ENCODE measurements around the gene SATB1. TPM values are rescaled to one million over a fixed set of nuclear protein-coding genes. Genes with fewer than 3 reads are reported as not detected.

SATB1 gene
- 12.4 and 31.5 TPM in 2 replicates for total RNA-seq

DNA sequence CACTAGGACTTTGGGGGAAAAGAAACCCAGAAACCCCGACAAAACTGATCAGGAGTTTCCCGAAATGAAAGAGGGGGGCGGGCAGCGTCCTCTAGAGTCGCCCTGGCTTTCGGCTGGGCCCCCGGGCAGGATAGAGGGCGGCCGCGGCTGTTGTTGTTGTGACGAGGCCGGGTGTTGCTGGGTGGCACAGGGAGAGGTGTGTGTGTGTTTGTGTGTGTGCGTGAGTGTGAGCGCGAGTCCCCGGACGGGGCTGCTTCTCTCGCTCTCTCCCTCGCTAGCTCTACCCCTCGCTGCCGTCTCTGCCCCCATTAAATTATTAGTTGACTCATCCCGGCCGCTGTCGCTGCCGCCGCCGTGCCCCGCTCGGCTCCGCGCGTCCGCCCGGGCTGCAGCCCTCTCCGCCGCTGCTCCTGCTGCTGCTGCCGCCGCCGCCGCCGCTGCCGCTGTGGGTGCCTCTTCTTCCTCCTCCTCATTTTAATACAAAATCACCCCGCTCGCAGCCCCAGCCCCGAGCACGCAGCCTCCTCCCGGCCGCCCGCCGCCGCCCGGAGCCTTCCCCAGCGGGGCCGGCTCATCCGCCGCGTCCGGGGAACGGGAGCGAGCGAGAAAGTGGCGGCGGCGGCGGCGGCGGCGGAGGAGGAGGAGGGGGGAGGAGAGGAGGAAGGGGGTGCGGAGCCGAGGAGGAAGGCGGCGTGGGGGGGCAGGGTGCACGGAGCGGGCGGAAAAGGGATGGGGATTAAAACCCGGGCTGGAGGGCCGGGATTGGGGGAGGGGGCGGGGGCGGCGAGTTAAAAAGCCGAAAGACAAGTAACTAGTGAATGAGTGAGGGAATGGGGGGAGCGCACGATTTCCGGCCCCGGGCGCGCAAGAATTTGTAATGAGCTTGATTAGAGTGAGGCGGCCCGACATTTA is at the start of gene SATB1:
TSS of gene SATB1 (minus strand) at position 611 of the 912 bp plus-strand sequence. CDS start 4,372 bp downstream, outside the sequence.

